IPS-15b (cell line): ENCODE results near the gene KATNAL1.

Experiments used
- H3K27me3 ChIP-seq: one replicate; pipeline ENCODE4 v1.6.1; 2013; ENCODE audit warnings: low read length; ENCODE audit not compliant: control insufficient read depth, insufficient read depth
- H3K36me3 ChIP-seq: one replicate; pipeline ENCODE4 v1.6.1; 2013; ENCODE audit warnings: low read length; ENCODE audit not compliant: control insufficient read depth, insufficient read depth
- H3K4me1 ChIP-seq: one replicate; pipeline ENCODE4 v1.6.1; 2013; ENCODE audit warnings: mild to moderate bottlenecking, low read length; ENCODE audit not compliant: control insufficient read depth, insufficient read depth
- H3K4me3 ChIP-seq: one replicate; pipeline ENCODE4 v1.5.1; 2013; ENCODE audit warnings: low read depth, low read length
- H3K9ac ChIP-seq: one replicate; pipeline ENCODE4 v1.6.1; 2013; ENCODE audit warnings: low read depth, mild to moderate bottlenecking, low read length
- H3K9me3 ChIP-seq: one replicate; pipeline ENCODE4 v1.6.1; 2013; ENCODE audit warnings: mild to moderate bottlenecking, low read length; ENCODE audit not compliant: control insufficient read depth, insufficient read depth

Gene KATNAL1

DNA sequence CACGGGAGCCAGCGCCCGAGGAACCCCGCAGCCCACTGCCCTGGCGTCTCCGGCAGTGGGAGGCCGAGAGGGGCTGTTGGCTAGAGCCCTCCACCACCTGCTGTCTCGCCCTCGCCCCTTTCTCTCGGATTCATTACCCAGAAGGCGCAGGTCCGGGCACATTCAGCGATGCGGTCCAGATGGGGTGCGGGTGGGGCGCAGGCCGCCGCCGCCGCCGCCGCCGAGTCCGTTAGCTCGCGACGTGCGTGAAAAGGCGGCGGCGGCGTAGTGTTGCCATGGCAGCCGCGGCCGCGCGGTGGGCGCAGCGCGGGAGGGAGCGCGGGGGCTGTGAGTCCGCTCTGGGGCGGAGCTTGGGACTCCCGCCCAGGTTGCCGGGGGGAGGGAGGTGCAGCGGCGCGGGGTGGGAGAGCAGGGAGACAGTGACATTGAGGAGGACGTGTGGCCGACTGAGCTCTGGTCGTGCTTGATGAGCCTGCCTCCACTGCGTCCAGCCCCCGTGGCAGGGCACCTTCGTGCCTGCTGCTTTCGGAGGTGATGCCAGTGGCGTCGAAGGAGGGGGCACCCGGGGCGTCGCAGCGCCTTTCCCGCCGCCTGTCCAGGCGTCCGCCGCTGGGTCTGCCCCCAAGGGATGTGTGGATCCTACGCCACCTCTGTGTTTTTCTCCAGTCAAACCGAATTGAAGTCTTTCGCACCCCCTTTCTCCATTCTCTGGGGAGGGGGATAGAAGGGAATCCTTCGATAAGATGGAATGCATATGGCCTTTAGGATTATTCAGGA, at the start of gene KATNAL1:
Gene KATNAL1 (minus strand): TSS at position 358 of the 777 bp plus-strand sequence. CDS start 23,774 bp downstream, outside the sequence.
- Histone ChIP-seq H3K36me3 (no peaks in the 10 kb centered on the region), H3K9ac (peak within 1 kb of the TSS; percentile 74), H3K9me3 (no peaks in the 10 kb centered on the region), H3K4me1 (peaks cover 3% of the 10 kb centered on the region), H3K4me3 (peak within 1 kb of the TSS; percentile 84), H3K27me3 (no peaks in the 10 kb centered on the region)

DNA sequence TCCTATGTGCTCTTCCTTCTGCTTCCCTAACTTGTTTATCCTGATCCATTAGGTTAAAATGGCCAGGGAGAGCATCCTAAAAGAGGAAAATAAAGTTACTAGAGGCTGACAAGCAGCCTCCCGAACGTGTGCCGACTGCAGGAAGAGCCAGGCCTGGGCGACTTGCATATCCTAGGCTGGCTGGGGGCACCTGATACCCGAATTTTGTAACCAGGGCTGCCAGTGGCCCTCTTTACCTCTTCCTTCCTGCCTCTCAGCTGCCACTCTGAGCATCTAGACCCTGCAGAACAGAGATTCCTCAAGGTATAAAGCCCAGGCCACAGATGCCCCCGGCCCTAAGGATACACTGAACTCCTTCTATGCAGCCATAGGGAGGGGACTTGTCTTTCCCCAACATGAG, 48.5 kb upstream of the KATNAL1 start:
- Histone ChIP-seq H3K4me3 (no peak overlapping the region), H3K9me3 (no peaks in the 10 kb centered on the region), H3K27me3 (no peaks in the 10 kb centered on the region), H3K9ac (no peak overlapping the region), H3K36me3 (no peaks in the 10 kb centered on the region), H3K4me1 (no peaks in the 10 kb centered on the region)

DNA sequence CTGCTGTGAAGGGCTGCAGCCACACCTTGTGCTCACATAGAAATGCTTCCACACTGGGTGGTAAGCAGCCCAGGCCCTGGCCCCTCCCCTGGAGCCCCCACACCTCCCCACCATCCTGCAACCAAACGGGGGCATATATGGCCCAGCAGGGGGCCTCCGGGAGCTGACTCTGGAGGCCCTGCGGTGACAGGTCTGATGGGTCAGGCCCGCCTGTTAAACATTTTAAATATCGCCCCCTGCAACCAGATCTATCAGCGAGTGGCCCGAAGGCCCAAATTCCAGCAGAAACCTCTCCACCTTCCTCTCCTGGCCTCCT, 48.0 kb upstream of the KATNAL1 start:
- Histone ChIP-seq H3K27me3 (no peaks in the 10 kb centered on the region), H3K9ac (no peak overlapping the region), H3K4me1 (no peaks in the 10 kb centered on the region), H3K9me3 (no peaks in the 10 kb centered on the region), H3K36me3 (no peaks in the 10 kb centered on the region), H3K4me3 (no peak overlapping the region)

DNA sequence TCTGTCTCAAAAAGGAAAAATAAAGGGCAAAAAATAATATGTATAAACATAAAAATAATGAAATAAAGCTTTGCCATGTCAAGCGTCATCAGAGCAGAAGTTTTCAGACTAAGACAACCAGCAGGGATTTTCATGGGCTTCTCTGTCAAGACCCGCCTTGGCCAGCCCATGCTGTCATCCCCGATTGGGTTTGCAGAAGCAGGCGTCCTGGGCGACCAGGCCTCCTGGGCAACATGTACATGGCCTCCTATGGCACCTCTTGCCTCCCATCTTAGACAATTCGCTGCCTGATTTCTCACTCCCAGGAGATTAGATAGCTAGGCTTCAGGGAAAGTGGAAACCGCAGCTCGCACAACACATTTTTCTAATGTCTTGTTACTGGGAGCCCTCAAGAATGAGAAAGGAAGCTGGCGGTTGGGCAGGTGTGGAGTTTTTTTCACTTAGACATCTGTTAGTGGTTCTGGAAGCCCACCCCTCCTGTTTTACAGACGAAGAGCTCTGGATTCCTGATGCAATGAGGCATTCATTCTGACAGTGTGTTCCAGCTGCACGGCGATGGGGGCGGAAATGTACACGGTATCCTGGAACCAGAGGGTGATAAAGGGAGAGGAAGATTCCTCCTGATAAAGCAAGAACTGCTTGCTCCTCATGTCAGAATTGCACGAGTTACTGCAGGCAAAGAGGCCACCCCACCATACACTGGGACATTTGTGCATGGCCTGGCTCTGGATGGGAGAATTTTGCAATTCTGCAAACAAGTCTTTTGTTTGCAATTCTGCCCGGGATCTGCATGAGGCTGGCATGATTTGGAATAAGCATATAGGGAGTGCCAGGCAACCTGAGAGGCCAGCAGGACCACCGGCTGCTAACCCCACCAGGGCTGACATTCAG, 47.4 kb upstream of the KATNAL1 start:
- Histone ChIP-seq H3K9me3 (no peaks in the 10 kb centered on the region), H3K36me3 (no peaks in the 10 kb centered on the region), H3K4me1 (no peaks in the 10 kb centered on the region), H3K9ac (no peak overlapping the region), H3K27me3 (no peaks in the 10 kb centered on the region), H3K4me3 (no peak overlapping the region)

DNA sequence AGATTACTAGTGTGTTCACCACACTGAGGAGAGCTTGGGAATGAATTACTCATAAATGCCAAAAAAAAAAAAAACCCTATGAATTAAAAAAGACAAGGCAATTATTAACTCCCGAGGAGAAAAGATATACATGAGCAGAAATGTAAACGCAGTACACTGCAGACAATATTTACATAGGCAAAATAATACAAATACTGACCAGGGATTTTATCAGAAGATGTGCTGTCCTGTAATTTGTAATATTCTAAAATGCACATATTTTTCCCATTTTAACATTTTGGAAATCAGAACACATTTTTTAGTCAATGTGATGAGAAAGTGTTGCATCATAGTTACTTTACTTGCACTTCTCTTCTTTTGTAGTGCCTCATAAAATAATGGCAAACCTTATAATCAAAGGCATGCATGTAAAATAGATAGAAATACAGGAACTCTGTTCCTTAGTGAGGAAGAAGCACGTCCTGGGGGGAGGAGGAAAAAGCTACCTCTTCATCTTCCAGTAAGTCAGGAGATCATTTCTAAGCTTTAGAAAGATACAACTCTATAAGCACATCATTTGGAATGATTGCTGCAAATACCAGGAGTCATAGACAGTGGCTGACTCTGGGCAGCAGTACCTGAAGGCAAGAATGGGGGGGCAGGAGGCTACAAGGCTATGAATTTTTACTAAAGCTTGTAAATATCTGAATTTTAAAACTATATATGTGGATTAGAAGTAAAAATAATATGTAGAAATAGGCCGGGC, 46.3 kb upstream of the KATNAL1 start:
- H3K36me3 ChIP-seq = no peaks in the 10 kb centered on the region
- H3K4me1 ChIP-seq = no peaks in the 10 kb centered on the region
- no peaks in the 10 kb centered on the region for H3K27me3 ChIP-seq
- H3K4me3 ChIP-seq = no peak overlapping the region
- H3K9me3 ChIP-seq = no peaks in the 10 kb centered on the region
- no peak overlapping the region for H3K9ac ChIP-seq

DNA sequence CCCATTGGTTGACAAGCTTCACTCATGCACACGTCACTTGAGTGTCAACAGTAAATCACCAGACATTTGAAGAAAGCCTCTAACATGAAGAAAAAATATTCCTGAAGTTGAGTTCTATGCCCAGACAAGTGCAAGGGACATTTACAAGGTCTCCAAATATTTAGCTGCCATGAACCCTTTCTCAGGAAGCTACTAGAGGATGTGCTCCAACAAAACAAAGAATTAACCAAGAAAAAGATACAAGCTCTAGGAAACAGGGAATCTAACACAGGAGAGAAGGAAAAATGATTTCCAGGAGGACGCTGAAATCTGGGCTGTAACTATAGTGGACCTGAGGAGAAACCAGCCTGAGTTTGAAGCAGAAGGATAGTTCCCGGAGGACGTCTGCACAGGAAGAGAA, 45.7 kb upstream of the KATNAL1 start:
- no peaks in the 10 kb centered on the region for H3K4me1 ChIP-seq
- no peaks in the 10 kb centered on the region for H3K9me3 ChIP-seq
- H3K4me3 ChIP-seq = no peak overlapping the region
- no peaks in the 10 kb centered on the region for H3K27me3 ChIP-seq
- H3K36me3 ChIP-seq = no peaks in the 10 kb centered on the region
- no peak overlapping the region for H3K9ac ChIP-seq

DNA sequence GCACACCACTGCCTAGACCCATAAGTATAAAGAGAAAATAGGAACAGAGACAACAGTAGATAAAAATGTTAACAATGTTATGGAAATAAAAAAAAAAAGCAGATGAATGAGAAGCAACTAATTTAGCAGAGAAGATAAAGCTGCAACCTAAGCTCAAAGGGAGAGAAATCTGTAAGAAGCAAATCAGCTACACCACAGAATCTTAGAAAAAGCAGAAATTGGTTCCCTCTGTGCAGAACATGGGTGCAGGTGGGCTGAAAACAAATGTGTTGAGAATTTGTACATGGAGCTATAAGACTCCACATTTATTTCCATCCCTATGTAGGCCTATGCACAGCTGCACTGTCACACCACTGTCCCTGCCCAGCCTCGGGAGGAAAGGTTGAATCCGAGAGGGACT, 44.8 kb upstream of the KATNAL1 start:
- no peak overlapping the region for H3K4me3 ChIP-seq
- no peaks in the 10 kb centered on the region for H3K36me3 ChIP-seq
- no peak overlapping the region for H3K9ac ChIP-seq
- no peaks in the 10 kb centered on the region for H3K9me3 ChIP-seq
- no peaks in the 10 kb centered on the region for H3K4me1 ChIP-seq
- H3K27me3 ChIP-seq = no peaks in the 10 kb centered on the region

DNA sequence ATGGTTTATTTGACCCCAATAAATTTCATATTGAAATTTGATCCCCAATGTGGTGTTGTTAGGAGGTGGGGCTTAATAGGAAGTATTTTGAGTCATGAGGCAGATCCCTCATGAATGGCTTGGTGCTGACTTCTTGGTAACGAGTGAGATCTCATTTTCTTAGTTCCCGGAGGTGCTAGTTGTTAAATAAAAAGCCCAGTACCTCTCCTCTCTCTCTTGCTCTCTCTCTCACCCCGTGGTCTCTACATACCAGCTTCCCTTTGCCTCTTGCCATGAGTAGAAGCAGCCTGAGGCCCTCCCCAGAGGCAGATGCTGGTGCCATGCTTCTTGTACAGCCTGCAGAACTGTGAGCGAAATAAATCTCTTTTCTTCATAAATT, 39.4 kb upstream of the KATNAL1 start:
- H3K9ac ChIP-seq = no peak overlapping the region
- no peaks in the 10 kb centered on the region for H3K9me3 ChIP-seq
- H3K4me3 ChIP-seq = no peak overlapping the region
- no peaks in the 10 kb centered on the region for H3K27me3 ChIP-seq
- H3K36me3 ChIP-seq = no peaks in the 10 kb centered on the region
- H3K4me1 ChIP-seq = no peaks in the 10 kb centered on the region

DNA sequence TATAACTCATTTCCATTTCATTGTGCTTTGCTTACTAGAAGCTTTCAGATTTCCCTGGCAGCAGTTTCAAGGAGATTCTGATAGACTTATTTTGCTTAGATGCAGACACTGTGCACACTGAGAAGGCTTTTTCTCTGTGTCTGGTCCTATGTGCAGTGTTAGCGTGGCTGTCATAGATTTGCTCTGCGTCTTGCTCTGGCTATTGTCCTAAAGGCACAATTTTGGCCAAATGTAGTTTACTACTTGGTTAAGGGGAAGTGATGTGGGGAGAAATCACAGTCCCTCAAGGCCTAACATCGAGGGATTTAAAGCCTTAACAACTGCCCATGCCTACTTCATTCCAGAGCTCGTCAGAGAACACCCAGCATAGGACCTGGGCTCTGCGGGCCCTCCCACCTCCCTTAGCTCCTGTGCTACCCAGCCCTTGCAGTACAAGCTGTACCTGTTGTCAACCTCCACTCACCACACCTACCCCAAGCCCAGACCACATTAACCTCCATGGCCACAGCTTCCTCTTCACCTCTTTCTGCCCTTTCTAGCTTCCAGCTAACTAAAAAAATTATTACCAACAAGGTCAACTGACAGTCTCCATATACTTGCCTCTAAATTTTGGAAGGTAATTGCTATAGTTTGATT, 38.9 kb upstream of the KATNAL1 start:
- H3K4me1 ChIP-seq = no peaks in the 10 kb centered on the region
- H3K4me3 ChIP-seq = no peak overlapping the region
- H3K27me3 ChIP-seq = no peaks in the 10 kb centered on the region
- H3K9me3 ChIP-seq = no peaks in the 10 kb centered on the region
- H3K36me3 ChIP-seq = no peaks in the 10 kb centered on the region
- H3K9ac ChIP-seq = no peak overlapping the region

DNA sequence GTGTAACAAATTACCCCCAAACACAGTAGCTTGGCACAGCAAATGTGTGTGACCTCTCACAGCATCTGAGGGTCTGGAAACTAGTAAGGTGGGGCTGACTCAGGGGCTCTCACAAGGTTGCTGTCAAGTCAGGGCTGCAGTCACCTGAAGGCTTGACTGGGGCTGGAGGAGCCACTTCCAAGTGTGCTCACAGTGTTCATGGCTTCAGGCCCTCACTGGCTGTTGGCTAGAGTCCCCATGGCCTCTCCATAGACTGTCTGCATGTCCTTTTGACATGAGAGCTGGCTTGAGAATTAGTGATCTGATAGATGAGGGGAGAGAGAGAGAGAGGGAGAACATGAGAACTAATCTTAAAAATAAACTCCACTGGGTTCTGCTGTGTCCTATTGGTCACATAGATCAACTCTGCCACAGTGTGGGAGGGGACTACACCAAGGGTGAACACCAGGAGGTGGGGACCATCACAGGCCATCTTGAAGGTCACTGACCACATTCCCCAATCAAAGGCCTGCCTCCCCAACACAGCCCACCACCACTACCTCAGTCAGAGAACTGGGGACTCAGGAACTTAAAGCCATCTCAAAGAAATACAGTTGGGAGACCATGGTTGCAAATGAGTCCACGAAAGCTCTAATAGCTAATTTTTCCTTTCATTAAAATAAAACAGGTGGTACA, 38.2 kb upstream of the KATNAL1 start:
- no peak overlapping the region for H3K9ac ChIP-seq
- H3K4me3 ChIP-seq = no peak overlapping the region
- H3K36me3 ChIP-seq = no peaks in the 10 kb centered on the region
- no peaks in the 10 kb centered on the region for H3K9me3 ChIP-seq
- H3K4me1 ChIP-seq = no peaks in the 10 kb centered on the region
- H3K27me3 ChIP-seq = no peaks in the 10 kb centered on the region
